T-helper 9 cell (primary cell): Measurements from ENCODE around the gene OR14A16.

ENCODE experiments used
- DNase-seq: peaks from one replicate; pipeline ENCODE4 v3.0.0-alpha.2; 2020
- total RNA-seq, 2 donors: gene quantifications; one replicate each; lab custom pipeline; 2026; lab: John Stamatoyannopoulos, UW

OR14A16 gene
- 0 reads per million in 2 donors for total RNA-seq

- DNase-seq, result no peak
Observed at GRCh38 chr1:247824023-247824422, at the start of gene OR14A16. TSS of gene OR14A16 (minus strand) at chr1:247824119. CDS start at chr1:247815729, 8,390 bp downstream.

- no peak for DNase-seq
Observed at GRCh38 chr1:247865416-247865815, 41.5 kb upstream of the OR14A16 start.

- DNase-seq, result no peak
Observed at GRCh38 chr1:247864644-247865043, 40.7 kb upstream of the OR14A16 start.

- no peak for DNase-seq
Observed at GRCh38 chr1:247862756-247863155, 38.8 kb upstream of the OR14A16 start.

- no peak for DNase-seq
Observed at GRCh38 chr1:247857985-247858619, 34.2 kb upstream of the OR14A16 start.

- no peak for DNase-seq
Observed at GRCh38 chr1:247857069-247857984, 33.4 kb upstream of the OR14A16 start, which contains the start of gene TRIM58. TSS of gene TRIM58 (plus strand) at chr1:247857187. CDS start at chr1:247857247, 60 bp downstream.

- DNase-seq, result no peak
Observed at GRCh38 chr1:247855911-247856310, 32.0 kb upstream of the OR14A16 start.

GRCh38 chr1:247854899-247855545 is 31.1 kb upstream of the OR14A16 start:
- no peak for DNase-seq

- DNase-seq, result no peak
Observed at GRCh38 chr1:247849616-247850015, 25.7 kb upstream of the OR14A16 start.

GRCh38 chr1:247848346-247848745 is 24.4 kb upstream of the OR14A16 start:
- no peak for DNase-seq

GRCh38 chr1:247845693-247846017 is 21.7 kb upstream of the OR14A16 start:
- no peak for DNase-seq

- no peak for DNase-seq
Observed at GRCh38 chr1:247845011-247845692, 21.2 kb upstream of the OR14A16 start.

GRCh38 chr1:247843411-247843810 is 19.5 kb upstream of the OR14A16 start:
- no peak for DNase-seq

GRCh38 chr1:247841796-247842195 is 17.9 kb upstream of the OR14A16 start, which contains the start of gene OR11L1:
TSS of gene OR11L1 (minus strand) at chr1:247841896. CDS start at chr1:247841896, 0 bp downstream.
- no peak for DNase-seq

- no peak for DNase-seq
Observed at GRCh38 chr1:247840818-247841217, 16.9 kb upstream of the OR14A16 start.

GRCh38 chr1:247833601-247834000 is 9.7 kb upstream of the OR14A16 start:
- no peak for DNase-seq

GRCh38 chr1:247829656-247830055 is 5.7 kb upstream of the OR14A16 start:
- no peak for DNase-seq

GRCh38 chr1:247825362-247825761 is 1.4 kb upstream of the OR14A16 start:
- no peak for DNase-seq

GRCh38 chr1:247822060-247822459 is 1.9 kb downstream of the OR14A16 start:
- DNase-seq, result no peak

GRCh38 chr1:247812637-247813036 is 11.3 kb downstream of the OR14A16 start:
- no peak for DNase-seq

GRCh38 chr1:247797518-247797917 is 26.4 kb downstream of the OR14A16 start:
- no peak for DNase-seq

GRCh38 chr1:247769603-247770002 is 54.3 kb downstream of the OR14A16 start:
- DNase-seq, result no peak
